Stimulated activated CD8-positive, alpha-beta memory T cell treated with anti-CD3 and anti-CD28 coated beads, Interleukin-12 subunit alpha, Interleukin-12 subunit beta, amount 100 ng/mL, for 24 hours (primary cell): Measurements from ENCODE around the gene FGL2.
"Not testable (repeated sequence)": the region's sequence is repeated elsewhere in the genome, so short reads cannot be mapped to it uniquely, and the experiment has no call there.

Source experiments
- DNase-seq: peaks from one replicate; pipeline ENCODE4 v3.0.0-alpha.2; 2020; ENCODE audit errors: extremely low read depth

Gene FGL2

DNA sequence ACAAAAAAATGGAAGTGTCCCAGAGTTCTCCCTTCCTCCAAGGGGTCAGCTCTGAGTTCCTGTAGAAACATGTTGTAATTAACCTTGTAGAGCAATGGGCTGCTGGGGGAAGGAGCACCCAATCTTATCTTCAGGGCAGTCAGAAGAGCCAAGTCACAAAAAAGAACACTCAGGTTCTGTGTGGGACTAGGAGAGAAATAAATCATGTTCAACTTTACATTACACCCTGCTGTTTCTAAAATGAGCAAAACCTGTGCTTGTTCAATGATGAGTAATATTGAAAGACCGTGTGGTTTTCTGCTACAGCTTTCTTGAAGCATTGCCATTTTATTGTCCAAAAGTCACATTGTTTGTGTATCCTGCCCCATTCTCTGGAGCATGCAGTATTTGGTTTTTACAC, 42.6 kb downstream of the FGL2 start:
- DNase-seq: not testable (repeated sequence)

GRCh38 chr7:77155601-77156377, 43.8 kb downstream of the FGL2 start:
- DNase-seq: not testable (repeated sequence)

GRCh38 chr7:77154917-77155464, 44.6 kb downstream of the FGL2 start:
- DNase-seq: not testable (repeated sequence)

DNA sequence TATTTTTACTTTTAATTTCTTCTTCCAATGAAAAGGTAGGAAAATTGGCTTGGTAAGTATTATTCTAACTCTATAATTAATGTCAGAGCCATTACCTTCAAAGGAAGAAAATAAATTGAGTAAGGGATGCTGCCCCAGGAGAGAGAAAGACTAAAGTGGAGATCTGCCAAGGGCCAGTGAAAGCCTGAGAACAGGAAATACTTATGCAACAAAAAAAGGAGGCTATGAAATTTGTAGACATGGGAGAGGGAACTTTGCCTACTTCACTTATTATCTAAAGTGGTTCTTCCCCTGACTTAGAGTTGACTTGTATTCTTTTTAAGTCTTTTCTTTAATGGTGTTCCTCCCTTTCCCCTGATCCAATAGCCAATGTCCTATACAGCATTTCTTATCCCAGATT, 47.4 kb downstream of the FGL2 start:
- not testable (repeated sequence) for DNase-seq
